H1 (cell line): Measurements from ENCODE around the gene CCDC28B. TPM values are rescaled to one million over a fixed set of nuclear protein-coding genes. Genes with fewer than 3 reads are reported as not detected.

Experiments used
- CTCF ChIA-PET: fragments of 300-600 bp; sonication (Branson Sonifier 250); formaldehyde crosslinking; loops from one replicate; lab custom pipeline; 2021; ENCODE audit not compliant: partially characterized antibody; lab: Charles Lee
- POLR2A ChIA-PET: fragments of 300-600 bp; sonication (Branson Sonifier 250); formaldehyde crosslinking; loops from one replicate; lab custom pipeline; 2021; ENCODE audit warnings: inconsistent platforms; ENCODE audit not compliant: partially characterized antibody; lab: Charles Lee
- DNase-seq, 2 experiments: peaks; one replicate each; pipeline versions ENCODE4 v3.0.0 to v3.0.0-alpha.2; 2010 to 2022; ENCODE audit warnings: low spot score in 2 of 2, low read depth in 1 of 2, mixed read lengths in 1 of 2
- FAIRE-seq: peaks from 2 replicates; lab custom pipeline; 2011; peaks lifted over from hg19 to GRCh38; lab: Jason Lieb, UNC
- H2AFZ ChIP-seq: 2 replicates; pipeline ENCODE4 v1.8.1; 2012; ENCODE audit warnings: low read length, inconsistent platforms
- H2AK5ac ChIP-seq: 2 replicates; pipeline ENCODE4 v1.6.1; 2013; ENCODE audit warnings: low read depth, low read length
- H2BK120ac ChIP-seq: replicated peaks from 2 replicates; pipeline ENCODE3; 2013; ENCODE audit warnings: low read depth, low read length, inconsistent platforms
- H2BK12ac ChIP-seq: 2 replicates; pipeline ENCODE4 v1.6.1; 2013; ENCODE audit warnings: low read depth, low read length
- H2BK15ac ChIP-seq: 2 replicates; pipeline ENCODE4 v1.6.1; 2013; ENCODE audit warnings: low read length
- H2BK20ac ChIP-seq: 2 replicates; pipeline ENCODE4 v1.6.1; 2013; ENCODE audit warnings: low read length
- H2BK5ac ChIP-seq: 2 replicates; pipeline ENCODE4 v1.6.1; 2013; ENCODE audit warnings: low read depth, low read length
- H3K14ac ChIP-seq: 2 replicates; pipeline ENCODE4 v1.6.1; 2013; ENCODE audit warnings: inconsistent platforms; ENCODE audit not compliant: insufficient read length
- H3K18ac ChIP-seq: 2 replicates; pipeline ENCODE4 v1.6.1; 2013; ENCODE audit warnings: low read length; ENCODE audit errors: extremely low read depth
- H3K23ac ChIP-seq: 2 replicates; pipeline ENCODE4 v1.6.1; 2013; ENCODE audit warnings: inconsistent platforms; ENCODE audit not compliant: insufficient read length
- H3K23me2 ChIP-seq: 2 replicates; pipeline ENCODE4 v1.6.1; 2013; ENCODE audit warnings: low read depth, low read length
- H3K27ac ChIP-seq: 2 replicates; pipeline ENCODE4 v1.6.1; 2011; ENCODE audit warnings: low read depth, low read length, inconsistent platforms
- H3K27me3 ChIP-seq, 4 experiments: replicated peaks in 1 of 4; 1 replicate in 1 of 4; 2 replicates in 3 of 4; pipeline versions ENCODE4 v1.6.1 to v1.8.1; 2011 to 2013; ENCODE audit warnings: low read length in 3 of 4, mild to moderate bottlenecking in 3 of 4, inconsistent platforms in 2 of 4, mixed read lengths in 2 of 4, moderate library complexity in 1 of 4; ENCODE audit not compliant: control insufficient read depth in 3 of 4, insufficient read depth in 3 of 4; ENCODE audit errors: extremely low read depth in 1 of 4
- H3K36me3 ChIP-seq, 4 experiments: 2 replicates each; pipeline versions ENCODE4 v1.6.1 to v1.8.1; 2011 to 2013; ENCODE audit warnings: mild to moderate bottlenecking in 4 of 4, low read length in 3 of 4, moderate library complexity in 2 of 4, control low read depth in 1 of 4, inconsistent platforms in 1 of 4; ENCODE audit not compliant: insufficient read depth in 4 of 4, control insufficient read depth in 2 of 4
- H3K4ac ChIP-seq: replicated peaks from 2 replicates; pipeline ENCODE3; 2013; ENCODE audit warnings: low read length, low read depth, mixed read lengths, inconsistent platforms; ENCODE audit not compliant: insufficient read length
- H3K4me1 ChIP-seq, 4 experiments: replicated peaks in 1 of 4; 1 replicate in 1 of 4; 2 replicates in 3 of 4; pipeline versions ENCODE4 v1.6.1 to v1.8.1; 2011 to 2013; ENCODE audit warnings: low read length in 3 of 4, inconsistent platforms in 2 of 4, mixed read lengths in 1 of 4; ENCODE audit not compliant: insufficient read depth in 4 of 4, control insufficient read depth in 3 of 4
- H3K4me2 ChIP-seq, 2 experiments: 2 replicates each; pipeline versions ENCODE4 v1.6.1 to v1.8.1; 2011 to 2013; ENCODE audit warnings: low read depth in 2 of 2, low read length in 2 of 2, control low read depth in 1 of 2, inconsistent platforms in 1 of 2, mild to moderate bottlenecking in 1 of 2; ENCODE audit not compliant: insufficient read depth in 1 of 2
- H3K4me3 ChIP-seq, 4 experiments: fragments of 200-600, 300-600 bp in 1 of 4; sonication (generic), shearing (Covaris generic), sonication (Bioruptor Twin) in 1 of 4; 2 replicates each; pipeline versions ENCODE4 v1.5.1 to v1.8.1; 2011 to 2016; ENCODE audit warnings: low read length in 4 of 4, low read depth in 3 of 4, control low read depth in 2 of 4, inconsistent platforms in 2 of 4, mild to moderate bottlenecking in 2 of 4, mixed read lengths in 1 of 4, moderate library complexity in 1 of 4; ENCODE audit not compliant: insufficient read depth in 2 of 4; ENCODE audit errors: extremely low read depth in 1 of 4
- H3K56ac ChIP-seq: replicated peaks from 2 replicates; pipeline ENCODE3; 2013; ENCODE audit warnings: low read depth, mild to moderate bottlenecking, mixed read lengths, low read length, inconsistent platforms; ENCODE audit not compliant: insufficient read length
- H3K79me1 ChIP-seq: 2 replicates; pipeline ENCODE4 v1.6.1; 2013; ENCODE audit warnings: low read depth, low read length, control low read depth
- H3K79me2 ChIP-seq, 2 experiments: 2 replicates each; pipeline versions ENCODE4 v1.6.1 to v1.8.1; 2012 to 2013; ENCODE audit warnings: low read length in 2 of 2, mild to moderate bottlenecking in 2 of 2, inconsistent platforms in 1 of 2; ENCODE audit not compliant: insufficient read depth in 2 of 2, control insufficient read depth in 1 of 2
- H3K9ac ChIP-seq, 4 experiments: replicated peaks in 1 of 4; 1 replicate in 1 of 4; 2 replicates in 3 of 4; pipeline versions ENCODE4 v1.6.1 to v1.8.1; 2011 to 2013; ENCODE audit warnings: low read depth in 3 of 4, low read length in 3 of 4, control low read depth in 2 of 4, mild to moderate bottlenecking in 2 of 4, moderate library complexity in 2 of 4, inconsistent platforms in 1 of 4; ENCODE audit errors: extremely low read depth in 1 of 4
- H3K9me3 ChIP-seq, 2 experiments: 2 replicates each; pipeline versions ENCODE4 v1.6.1 to v1.8.1; 2012 to 2013; ENCODE audit warnings: mild to moderate bottlenecking in 2 of 2, moderate library complexity in 2 of 2, control low read depth in 1 of 2, inconsistent platforms in 1 of 2, low read depth in 1 of 2, low read length in 1 of 2, mixed read lengths in 1 of 2; ENCODE audit not compliant: insufficient read depth in 2 of 2
- H4K20me1 ChIP-seq, 2 experiments: replicated peaks in 1 of 2; 2 replicates each; pipeline versions ENCODE3 to v1.8.1; 2011 to 2013; ENCODE audit warnings: inconsistent platforms in 2 of 2, low read length in 2 of 2, mild to moderate bottlenecking in 1 of 2; ENCODE audit not compliant: insufficient read depth in 2 of 2, control insufficient read depth in 1 of 2
- H4K5ac ChIP-seq: 2 replicates; pipeline ENCODE4 v1.6.1; 2013; ENCODE audit warnings: low read length, low read depth, mixed read lengths, inconsistent platforms; ENCODE audit not compliant: insufficient read length
- H4K8ac ChIP-seq: 2 replicates; pipeline ENCODE4 v1.8.0; 2013; ENCODE audit warnings: mild to moderate bottlenecking, moderate library complexity, low read length, inconsistent platforms; ENCODE audit not compliant: insufficient read depth; ENCODE audit errors: extremely low read depth
- H4K91ac ChIP-seq: replicated peaks from 2 replicates; pipeline ENCODE3; 2013; ENCODE audit warnings: low read length, mixed read lengths, inconsistent platforms; ENCODE audit not compliant: insufficient read length
- CTCF ChIP-seq, 3 experiments: IDR thresholded peaks; 1 replicate in 2 of 3; 2 replicates in 1 of 3; pipeline versions ENCODE4 v1.5.1 to v1.6.1; 2011; ENCODE audit warnings: low read length in 3 of 3, mild to moderate bottlenecking in 3 of 3, inconsistent platforms in 2 of 3, low read depth in 1 of 3, moderate library complexity in 1 of 3; ENCODE audit not compliant: insufficient read depth in 1 of 3; ENCODE audit errors: control extremely low read depth in 1 of 3
- JUN ChIP-seq: IDR thresholded peaks from 2 replicates; pipeline ENCODE4 v1.6.1; 2011; ENCODE audit warnings: low read depth, mild to moderate bottlenecking, improper control_type of control experiment, low read length
- POLR2AphosphoS5 ChIP-seq: IDR thresholded peaks from 2 replicates; pipeline ENCODE4 v1.6.1; 2011; ENCODE audit warnings: low read depth, low read length
- RNF2 ChIP-seq: fragments of 200-900, 300-1000 bp; sonication (generic); IDR thresholded peaks from 2 replicates; pipeline ENCODE4 v1.7.1; 2016; ENCODE audit warnings: borderline replicate concordance, low read depth, mild to moderate bottlenecking, antibody characterized with exemption, low read length; ENCODE audit not compliant: poor library complexity, severe bottlenecking; ENCODE audit errors: missing control alignments
- SIX5 ChIP-seq: IDR thresholded peaks from 2 replicates; pipeline ENCODE4 v1.6.1; 2011; ENCODE audit warnings: mild to moderate bottlenecking, low read depth, low read length
- WGBS, 2 experiments: shearing (Covaris generic) in 1 of 2; methylation state at CpG; one replicate each; pipeline versions ENCODE4 v1.1.6 to v1.1.7; 2013 to 2015; ENCODE audit warnings: low lambda C conversion rate in 2 of 2, mixed read lengths in 2 of 2, inconsistent platforms in 1 of 2, low coverage in 1 of 2, missing lambda C conversion rate in 1 of 2; ENCODE audit not compliant: insufficient replicate concordance in 2 of 2, insufficient coverage in 1 of 2, insufficient read length in 1 of 2; ENCODE audit errors: extremely low coverage in 1 of 2, missing lambda C conversion rate in 1 of 2; 5-methylcytosine and 5-hydroxymethylcytosine counted together
- polyA plus RNA-seq, 7 experiments: library from polyadenylated mRNA; depleted of rRNA in 3 of 7; stranded (reverse) in 5 of 7; unstranded in 2 of 7; fragments of >200 nt in 5 of 7; fragments of 200-250 nt in 2 of 7; gene quantifications; 1 replicate in 5 of 7; 2 replicates in 1 of 7; 4 replicates in 1 of 7; pipeline versions ENCODE4 v1.2.1 to v1.2.3, GENCODE V29; 2011 to 2013; ENCODE audit warnings: missing spikeins in 2 of 7, mixed read lengths in 2 of 7
- total RNA-seq: library from RNA; stranded (reverse); fragmentation: NEBNext Ultra II Directional; extraction: Animal tissue kit (Norgen Biotek cat#: 25700); gene quantifications from 2 replicates; pipeline ENCODE4 v1.2.1, GENCODE V29; 2021

The CCDC28B gene
- total and polyA plus RNA-seq, 2 of the 8 experiments (the other 6 are each of a cell fraction or from before 2014, with no cell fraction given), result 16.7 to 17.1 TPM

- H2BK15ac ChIP-seq, result no peak overlapping the region
- no peak overlapping the region for H3K14ac ChIP-seq
- ChIA-PET CTCF (interaction anchor here (0.9 to 7.6 kb wide), 31 partner anchors 10 to 185 kb away, joined by 3 to 70 read pairs (median 5); partner anchors contain the start of genes CCDC28B, FAM167B, FAM229A and HDAC1), POLR2A (interaction anchor here (0.7 to 4.1 kb wide), 16 partner anchors 11 to 178 kb away, joined by 3 to 33 read pairs (median 6); partner anchors contain the start of genes BSDC1, FAM229A, IQCC and MARCKSL1)
- H3K27me3 ChIP-seq, result no peaks in the 10 kb centered on the region
- no peak overlapping the region for H2BK20ac ChIP-seq
- no peak overlapping the region for H3K56ac ChIP-seq
- no peak overlapping the region for H4K8ac ChIP-seq
- H2AFZ ChIP-seq, result no peak overlapping the region
- H3K4me1 ChIP-seq, result peaks cover 0 to 4% (median 0%) of the 10 kb centered on the region in 4 experiments; a peak in 2 of 7 replicates
- H3K4me2 ChIP-seq, result no peak overlapping the region
- peaks cover 2 to 14% (median 6%) of the 10 kb centered on the region in 4 experiments; a peak in 4 of 8 replicates for H3K36me3 ChIP-seq
- no peak overlapping the region for H4K5ac ChIP-seq
- FAIRE-seq (no peak), DNase-seq (no peak)
- H3K79me2 ChIP-seq, result peaks cover 0 to 10% of the 10 kb centered on the region in 2 experiments; a peak in 2 of 4 replicates
- no peaks in the 10 kb centered on the region for H3K9me3 ChIP-seq
- no peak overlapping the region for H3K27ac ChIP-seq
- peaks cover 0 to 3% of the 10 kb centered on the region in 2 experiments for H4K20me1 ChIP-seq
- 88% methylated on average over 5 of the region's 5 CpGs; no CpG with 5 or more reads in 1 of the 2 experiments for WGBS, 2 experiments
- H3K23ac ChIP-seq, result no peak overlapping the region
- no peak overlapping the region for H3K4ac ChIP-seq
- H2BK5ac ChIP-seq, result no peak overlapping the region
- no peak overlapping the region for H2BK12ac ChIP-seq
- H3K79me1 ChIP-seq, result no peaks in the 10 kb centered on the region; the same call in 1 of the 2 replicates
- no peak overlapping the region for H3K18ac ChIP-seq
- H3K23me2 ChIP-seq, result peaks cover 3% of the 10 kb centered on the region; the same call in 1 of the 2 replicates
- H2BK120ac ChIP-seq, result no peak overlapping the region
- no peak overlapping the region for H3K9ac ChIP-seq
- H2AK5ac ChIP-seq, result no peak overlapping the region
- no peak overlapping the region for H3K4me3 ChIP-seq
- TF ChIP-seq RNF2, result no peak
- no peak for TF ChIP-seq POLR2AphosphoS5
- TF ChIP-seq JUN, result no peak
- TF ChIP-seq SIX5, result no peak
- no peak for TF ChIP-seq CTCF (IDR thresholded peaks at IDR 0.05; ENCODE audit: control extremely low read depth in 1 of 3, insufficient read depth in 1 of 3, low read depth in 1 of 3, low read length in 3 of 3)
- H4K91ac ChIP-seq, result no peak overlapping the region
These were observed 16.2 kb downstream of the CCDC28B start for GRCh38 chr1:32216566-32216965.
